ENCODE results near the gene CHMP2A. TPM values are rescaled to one million over a fixed set of nuclear protein-coding genes. Genes with fewer than 3 reads are reported as not detected.

Gene CHMP2A
- total RNA-seq, 1 donor from 2014 or later: 108 TPM

DNA sequence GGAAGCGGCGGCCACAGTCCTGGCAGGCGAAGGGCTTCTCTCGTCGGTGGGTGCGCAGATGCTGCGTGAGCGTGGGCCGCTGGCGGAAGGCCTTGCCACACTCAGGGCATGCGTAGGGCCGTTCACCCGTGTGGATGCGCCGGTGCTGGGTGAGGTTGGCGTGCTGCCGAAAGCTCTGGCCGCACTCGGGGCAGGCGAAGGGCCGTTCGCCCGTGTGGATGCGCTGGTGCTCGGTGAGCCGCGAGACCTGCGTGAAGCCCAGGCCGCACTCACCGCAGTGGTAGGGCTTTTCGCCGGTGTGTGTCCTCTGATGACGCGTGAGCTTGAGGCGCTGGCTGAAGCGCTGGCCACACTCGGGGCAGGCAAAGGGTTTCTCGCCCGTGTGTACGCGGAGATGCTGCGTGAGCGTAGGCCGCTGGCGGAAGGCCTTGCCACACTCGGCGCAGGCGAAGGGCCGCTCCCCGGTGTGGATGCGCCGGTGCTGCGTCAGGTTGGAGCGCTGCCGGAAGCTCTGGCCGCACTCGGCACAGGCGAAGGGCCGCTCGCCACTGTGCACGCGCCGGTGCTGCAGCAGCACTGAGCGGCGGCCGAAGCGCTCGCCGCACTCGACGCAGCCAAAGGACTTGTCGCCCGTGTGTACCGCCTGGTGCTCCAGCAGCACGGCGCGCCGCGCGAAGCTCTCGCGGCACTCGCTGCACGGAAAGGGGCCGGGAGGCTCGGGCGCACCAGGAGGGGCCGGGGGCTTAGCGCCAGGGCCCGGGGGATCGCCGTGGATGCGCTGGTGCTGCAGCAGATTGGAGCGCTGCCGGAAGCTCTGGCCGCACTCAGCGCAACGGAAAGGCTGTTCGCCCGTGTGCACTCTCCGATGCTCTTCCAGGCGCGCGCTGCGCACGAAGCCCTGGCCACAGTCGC lies 7.5 kb upstream of the CHMP2A start:
- Mint-ChIP-seq H3K27ac (ENCODE audit: unreplicated experiment) (peak overlapping the region; percentile 76), H3K36me3 (ENCODE audit: unreplicated experiment) (no peaks in the 10 kb centered on the region), H3K27me3 (ENCODE audit: unreplicated experiment) (peaks cover 13% of the 10 kb centered on the region), H3K4me3 (ENCODE audit: unreplicated experiment) (peak overlapping the region; percentile 88), H3K9me3 (ENCODE audit: unreplicated experiment) (peaks cover 15% of the 10 kb centered on the region), H3K4me1 (ENCODE audit: low read depth, unreplicated experiment) (peaks cover 11% of the 10 kb centered on the region)
- DNase-seq: peak; percentile 64
- TF ChIP-seq, protein P1, sequence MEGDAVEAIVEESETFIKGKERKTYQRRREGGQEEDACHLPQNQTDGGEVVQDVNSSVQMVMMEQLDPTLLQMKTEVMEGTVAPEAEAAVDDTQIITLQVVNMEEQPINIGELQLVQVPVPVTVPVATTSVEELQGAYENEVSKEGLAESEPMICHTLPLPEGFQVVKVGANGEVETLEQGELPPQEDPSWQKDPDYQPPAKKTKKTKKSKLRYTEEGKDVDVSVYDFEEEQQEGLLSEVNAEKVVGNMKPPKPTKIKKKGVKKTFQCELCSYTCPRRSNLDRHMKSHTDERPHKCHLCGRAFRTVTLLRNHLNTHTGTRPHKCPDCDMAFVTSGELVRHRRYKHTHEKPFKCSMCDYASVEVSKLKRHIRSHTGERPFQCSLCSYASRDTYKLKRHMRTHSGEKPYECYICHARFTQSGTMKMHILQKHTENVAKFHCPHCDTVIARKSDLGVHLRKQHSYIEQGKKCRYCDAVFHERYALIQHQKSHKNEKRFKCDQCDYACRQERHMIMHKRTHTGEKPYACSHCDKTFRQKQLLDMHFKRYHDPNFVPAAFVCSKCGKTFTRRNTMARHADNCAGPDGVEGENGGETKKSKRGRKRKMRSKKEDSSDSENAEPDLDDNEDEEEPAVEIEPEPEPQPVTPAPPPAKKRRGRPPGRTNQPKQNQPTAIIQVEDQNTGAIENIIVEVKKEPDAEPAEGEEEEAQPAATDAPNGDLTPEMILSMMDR (IDR thresholded peaks at IDR 0.05; ENCODE audit: partially characterized antibody, unreplicated experiment): no peak

DNA sequence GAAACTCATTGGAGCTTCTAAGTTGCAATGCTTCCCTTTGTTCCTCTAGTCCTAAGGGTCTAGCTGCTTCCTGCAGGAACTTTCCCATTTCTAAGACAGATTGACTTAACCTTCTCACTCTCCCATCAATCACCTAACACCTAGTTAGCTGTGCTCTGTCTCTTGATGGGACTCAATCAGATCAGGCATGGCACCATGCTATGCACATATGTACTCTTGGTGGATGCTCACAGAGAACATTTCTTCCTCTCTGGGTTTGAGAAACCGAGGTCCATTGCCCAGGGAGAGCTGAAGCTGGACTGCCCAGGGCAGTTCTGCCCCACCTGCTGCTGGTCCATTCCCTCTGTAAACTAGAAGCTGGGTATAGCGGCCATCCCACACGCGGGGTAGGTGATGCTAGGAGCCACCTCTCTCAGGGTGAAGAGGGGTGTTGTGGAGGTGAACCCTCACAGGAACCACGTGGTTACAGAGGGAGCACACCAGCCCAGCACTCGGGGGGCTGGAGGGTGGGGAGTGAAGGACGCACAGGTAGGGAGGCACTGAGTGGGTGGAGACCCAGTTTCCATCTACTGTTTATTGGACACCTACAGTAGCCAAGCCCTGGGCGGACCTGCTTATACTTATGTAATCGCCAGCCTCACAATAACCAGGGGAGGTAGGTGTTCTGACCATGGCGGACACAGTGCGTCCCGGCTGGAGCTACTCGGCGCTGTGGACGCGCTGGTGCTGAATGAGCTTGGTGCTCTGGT lies 6.6 kb upstream of the CHMP2A start:
- no peak overlapping the region for H3K27ac Mint-ChIP-seq (ENCODE audit: unreplicated experiment)
- H3K36me3 Mint-ChIP-seq (ENCODE audit: unreplicated experiment): no peaks in the 10 kb centered on the region
- H3K4me1 Mint-ChIP-seq (ENCODE audit: low read depth, unreplicated experiment): peaks cover 12% of the 10 kb centered on the region
- peak overlapping the region; percentile 88 for H3K4me3 Mint-ChIP-seq (ENCODE audit: unreplicated experiment)
- peaks cover 15% of the 10 kb centered on the region for H3K9me3 Mint-ChIP-seq (ENCODE audit: unreplicated experiment)
- peaks cover 13% of the 10 kb centered on the region for H3K27me3 Mint-ChIP-seq (ENCODE audit: unreplicated experiment)
- DNase-seq: no peak
- TF ChIP-seq, protein P1 (IDR thresholded peaks at IDR 0.05; ENCODE audit: partially characterized antibody, unreplicated experiment): no peak

DNA sequence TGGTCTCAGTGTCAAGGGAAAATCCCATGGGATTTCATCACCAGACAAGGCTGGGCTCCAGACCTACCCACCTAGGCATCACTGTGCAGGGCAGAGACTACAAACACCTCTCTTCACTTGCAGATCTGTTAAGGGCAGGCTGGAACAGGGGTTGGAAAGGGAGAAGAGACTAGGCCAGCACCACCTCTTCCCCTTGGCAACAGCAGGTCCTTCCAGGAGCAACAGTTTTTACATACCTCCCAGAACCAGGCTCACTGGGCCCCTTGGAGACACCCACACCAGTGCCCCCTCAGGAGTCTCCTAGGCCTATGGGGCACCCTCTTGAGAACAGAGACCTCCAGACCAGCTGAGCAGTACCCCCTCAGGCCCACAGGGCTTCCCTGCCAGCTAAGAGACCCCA lies 6.0 kb upstream of the CHMP2A start:
- Mint-ChIP-seq H3K4me1 (ENCODE audit: low read depth, unreplicated experiment) (peaks cover 16% of the 10 kb centered on the region), H3K36me3 (ENCODE audit: unreplicated experiment) (no peaks in the 10 kb centered on the region), H3K9me3 (ENCODE audit: unreplicated experiment) (peaks cover 15% of the 10 kb centered on the region), H3K4me3 (ENCODE audit: unreplicated experiment) (no peak overlapping the region), H3K27me3 (ENCODE audit: unreplicated experiment) (peaks cover 9% of the 10 kb centered on the region), H3K27ac (ENCODE audit: unreplicated experiment) (no peak overlapping the region)
- DNase-seq: no peak
- TF ChIP-seq, protein P1 (IDR thresholded peaks at IDR 0.05; ENCODE audit: partially characterized antibody, unreplicated experiment): no peak

DNA sequence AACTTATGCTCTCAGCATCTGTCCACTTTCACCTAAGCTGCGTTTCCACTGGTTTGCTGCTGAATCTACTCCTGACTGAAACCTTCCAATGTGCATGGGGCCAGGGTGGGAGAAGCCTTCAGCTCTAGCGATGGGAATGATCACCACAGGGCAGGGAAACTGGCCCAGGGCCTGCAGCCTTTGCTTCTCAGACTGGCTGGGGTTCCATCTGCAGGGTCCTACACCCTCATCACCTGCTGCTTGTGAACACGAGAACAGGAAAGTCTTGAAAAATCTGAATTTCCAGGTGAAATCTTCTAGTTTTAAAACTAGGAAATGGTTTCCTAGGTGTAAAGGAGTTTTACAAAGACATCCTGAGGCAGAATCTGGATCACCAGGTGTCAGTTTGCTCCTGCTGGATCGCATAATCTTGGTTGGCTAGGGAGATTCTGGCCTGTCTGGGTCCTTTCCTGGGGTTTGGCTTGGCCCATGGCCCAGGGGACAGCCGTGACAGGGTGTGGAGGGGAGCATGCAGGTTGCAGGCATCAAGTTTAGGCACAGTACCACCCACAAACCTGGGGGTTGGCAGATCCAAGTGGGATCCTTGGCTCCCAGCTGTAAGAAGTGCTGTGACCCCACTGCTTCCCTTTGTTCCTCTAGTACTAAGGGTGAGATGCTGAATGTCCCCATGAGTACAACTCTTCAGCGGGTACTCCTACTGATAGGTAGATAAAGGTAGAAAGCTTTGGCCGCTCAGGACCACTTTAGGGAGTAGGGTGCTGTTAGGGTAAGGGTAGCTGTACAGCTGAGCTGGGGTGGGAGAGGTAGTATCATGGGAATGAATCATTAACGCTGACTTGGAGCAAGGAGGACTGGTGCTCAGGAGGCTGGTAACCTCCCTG lies 5.3 kb upstream of the CHMP2A start:
- Mint-ChIP-seq H3K9me3 (ENCODE audit: unreplicated experiment) (peaks cover 16% of the 10 kb centered on the region), H3K27ac (ENCODE audit: unreplicated experiment) (peak overlapping the region; percentile 93), H3K36me3 (ENCODE audit: unreplicated experiment) (no peaks in the 10 kb centered on the region), H3K4me3 (ENCODE audit: unreplicated experiment) (peak overlapping the region; percentile 95), H3K27me3 (ENCODE audit: unreplicated experiment) (peaks cover 10% of the 10 kb centered on the region), H3K4me1 (ENCODE audit: low read depth, unreplicated experiment) (peaks cover 16% of the 10 kb centered on the region)
- no peak for DNase-seq
- TF ChIP-seq, protein P1 (IDR thresholded peaks at IDR 0.05; ENCODE audit: partially characterized antibody, unreplicated experiment): no peak

Data from glutamatergic neuron (in vitro differentiated cells).